GM06990 (cell line): ENCODE measurements around the gene ZC3H4.

Experiments used
- DNase-seq: peaks from one replicate; pipeline ENCODE4 v3.0.0-alpha.2; 2011; ENCODE audit not compliant: insufficient read length; ENCODE audit errors: extremely low read depth
- H3K27me3 ChIP-seq: replicated peaks from 2 replicates; pipeline ENCODE4 v1.6.0; 2011; ENCODE audit warnings: low read length; ENCODE audit not compliant: control insufficient read depth, insufficient read depth
- H3K36me3 ChIP-seq: 2 replicates; pipeline ENCODE4 v1.5.1; 2011; ENCODE audit warnings: low read length; ENCODE audit not compliant: control insufficient read depth, insufficient read depth
- H3K4me3 ChIP-seq: replicated peaks from 2 replicates; pipeline ENCODE4 v1.5.1; 2011; ENCODE audit warnings: low read depth, mild to moderate bottlenecking, control low read depth, low read length
- CTCF ChIP-seq: IDR thresholded peaks from 2 replicates; pipeline ENCODE4 v1.5.1; 2011; ENCODE audit warnings: low read length, control low read depth, mild to moderate bottlenecking, inconsistent platforms; ENCODE audit not compliant: insufficient read depth, poor library complexity, severe bottlenecking

The ZC3H4 gene

GRCh38 chr19:47075941-47076340 lies 37.6 kb downstream of the ZC3H4 start:
- no peak for TF ChIP-seq CTCF
- DNase-seq, result no peak
- Histone ChIP-seq H3K4me3 (no peak overlapping the region), H3K27me3 (no peaks in the 10 kb centered on the region), H3K36me3 (peaks cover 43% of the 10 kb centered on the region)

GRCh38 chr19:47075179-47075810 lies 38.3 kb downstream of the ZC3H4 start:
- Histone ChIP-seq H3K27me3 (no peaks in the 10 kb centered on the region), H3K4me3 (no peak overlapping the region), H3K36me3 (peaks cover 44% of the 10 kb centered on the region)
- no peak for DNase-seq
- no peak for TF ChIP-seq CTCF

- TF ChIP-seq CTCF, result no peak
- H3K27me3 ChIP-seq, result no peaks in the 10 kb centered on the region
- no peak overlapping the region for H3K4me3 ChIP-seq
- H3K36me3 ChIP-seq, result peaks cover 48% of the 10 kb centered on the region
- DNase-seq, result no peak
These were observed 39.0 kb downstream of the ZC3H4 start for GRCh38 chr19:47074621-47075020.

- peaks cover 59% of the 10 kb centered on the region for H3K36me3 ChIP-seq
- DNase-seq, result no peak
- no peaks in the 10 kb centered on the region for H3K27me3 ChIP-seq
- no peak for TF ChIP-seq CTCF
- no peak overlapping the region for H3K4me3 ChIP-seq
These were observed 40.0 kb downstream of the ZC3H4 start for GRCh38 chr19:47073574-47073973.

GRCh38 chr19:47072323-47072722 lies 41.3 kb downstream of the ZC3H4 start:
- Histone ChIP-seq H3K36me3 (peaks cover 67% of the 10 kb centered on the region), H3K27me3 (no peaks in the 10 kb centered on the region), H3K4me3 (no peak overlapping the region)
- TF ChIP-seq CTCF, result no peak
- no peak for DNase-seq

GRCh38 chr19:47071731-47072130 lies 41.8 kb downstream of the ZC3H4 start:
- Histone ChIP-seq H3K4me3 (no peak overlapping the region), H3K27me3 (no peaks in the 10 kb centered on the region), H3K36me3 (peaks cover 72% of the 10 kb centered on the region)
- TF ChIP-seq CTCF, result no peak
- DNase-seq, result no peak
